IMR-90 (cell line): ENCODE data around the gene MAP3K9.

ENCODE experiments used
- CTCF ChIP-seq: conservative IDR thresholded peaks from 2 replicates; pipeline ENCODE4 v1.5.1; 2012; ENCODE audit warnings: mild to moderate bottlenecking, low read depth, low read length, improper control_type of control experiment
- FOS ChIP-seq: fragments of 150-350 bp; IDR thresholded peaks from 2 replicates; pipeline ENCODE4 v1.6.1; 2016; ENCODE audit warnings: low read depth, low read length
- MAFK ChIP-seq: IDR thresholded peaks from 2 replicates; pipeline ENCODE4 v1.6.1; 2012; ENCODE audit warnings: low read depth, low read length, improper control_type of control experiment
- MXI1 ChIP-seq: IDR thresholded peaks from 2 replicates; pipeline ENCODE4 v1.6.1; 2012; ENCODE audit warnings: low read depth, mild to moderate bottlenecking, low read length, moderate library complexity, borderline replicate concordance
- NFE2L2 ChIP-seq: fragments of 150-350 bp; IDR thresholded peaks from 2 replicates; pipeline ENCODE4 v1.6.1; 2016; ENCODE audit warnings: low read depth, mild to moderate bottlenecking, low read length
- POLR2A ChIP-seq: IDR thresholded peaks from 2 replicates; pipeline ENCODE4 v1.6.1; 2012; ENCODE audit warnings: mild to moderate bottlenecking, low read depth, low read length
- RCOR1 ChIP-seq: IDR thresholded peaks from 2 replicates; pipeline ENCODE4 v1.6.1; 2012; ENCODE audit warnings: mild to moderate bottlenecking, low read length, improper control_type of control experiment; ENCODE audit not compliant: insufficient replicate concordance
- RFX5 ChIP-seq: IDR thresholded peaks from 2 replicates; pipeline ENCODE4 v1.8.0; 2012; ENCODE audit warnings: low read depth, mild to moderate bottlenecking, low read length, moderate library complexity
- TF ChIP-seq, protein P1 (sequence below): fragments of 150-350 bp; IDR thresholded peaks from 2 replicates; pipeline ENCODE4 v1.6.1; 2017; ENCODE audit warnings: mild to moderate bottlenecking, antibody characterized with exemption, low read length, low read depth
- TF ChIP-seq, protein P2 (sequence below): fragments of 150-350 bp; IDR thresholded peaks from 2 replicates; pipeline ENCODE4 v1.6.1; 2016; ENCODE audit warnings: low read depth, mild to moderate bottlenecking, low read length, moderate library complexity, borderline replicate concordance

DNA sequence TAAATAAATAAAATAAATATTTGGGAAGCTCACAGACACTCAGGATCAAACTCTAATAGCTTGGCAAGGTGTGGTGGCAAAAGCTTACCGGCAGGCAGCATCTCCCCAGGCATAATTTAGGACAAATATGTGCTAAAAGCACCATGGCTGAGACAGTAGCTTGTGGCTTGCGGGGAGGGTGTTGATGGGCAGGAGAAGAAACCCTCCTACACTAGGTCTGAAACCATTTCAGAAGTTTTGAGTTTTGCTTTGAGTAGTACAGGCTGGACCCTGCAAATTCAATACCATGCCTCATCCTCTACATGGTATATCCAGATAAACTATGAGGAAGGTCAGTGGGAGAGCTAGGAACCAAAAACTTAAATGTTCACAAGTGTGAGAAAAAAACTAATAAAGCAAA is 33.1 kb downstream of the MAP3K9 start:
- TF ChIP-seq CTCF (no peak), FOS (no peak), MXI1 (no peak), NFE2L2 (no peak), POLR2A (no peak), RFX5 (no peak), RCOR1 (no peak), MAFK (no peak)
- TF ChIP-seq, protein P1, sequence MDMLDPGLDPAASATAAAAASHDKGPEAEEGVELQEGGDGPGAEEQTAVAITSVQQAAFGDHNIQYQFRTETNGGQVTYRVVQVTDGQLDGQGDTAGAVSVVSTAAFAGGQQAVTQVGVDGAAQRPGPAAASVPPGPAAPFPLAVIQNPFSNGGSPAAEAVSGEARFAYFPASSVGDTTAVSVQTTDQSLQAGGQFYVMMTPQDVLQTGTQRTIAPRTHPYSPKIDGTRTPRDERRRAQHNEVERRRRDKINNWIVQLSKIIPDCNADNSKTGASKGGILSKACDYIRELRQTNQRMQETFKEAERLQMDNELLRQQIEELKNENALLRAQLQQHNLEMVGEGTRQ = no peak
- TF ChIP-seq, protein P2, sequence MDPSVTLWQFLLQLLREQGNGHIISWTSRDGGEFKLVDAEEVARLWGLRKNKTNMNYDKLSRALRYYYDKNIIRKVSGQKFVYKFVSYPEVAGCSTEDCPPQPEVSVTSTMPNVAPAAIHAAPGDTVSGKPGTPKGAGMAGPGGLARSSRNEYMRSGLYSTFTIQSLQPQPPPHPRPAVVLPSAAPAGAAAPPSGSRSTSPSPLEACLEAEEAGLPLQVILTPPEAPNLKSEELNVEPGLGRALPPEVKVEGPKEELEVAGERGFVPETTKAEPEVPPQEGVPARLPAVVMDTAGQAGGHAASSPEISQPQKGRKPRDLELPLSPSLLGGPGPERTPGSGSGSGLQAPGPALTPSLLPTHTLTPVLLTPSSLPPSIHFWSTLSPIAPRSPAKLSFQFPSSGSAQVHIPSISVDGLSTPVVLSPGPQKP = no peak
